ENCODE results near the gene PCNX3.
A peak's percentile ranks its signal among the peaks of the same experiment; 100 is the strongest.

The PCNX3 gene

GRCh38 chr11:65615229-65615949, at the start of gene PCNX3:
PCNX3 (plus strand) TSS chr11:65615776; CDS start chr11:65616312, 536 bp downstream.
- DNase-seq: peak; percentile 100

- no peak for DNase-seq
These were observed 46.2 kb upstream of the PCNX3 start for GRCh38 chr11:65569164-65569972.

DNA sequence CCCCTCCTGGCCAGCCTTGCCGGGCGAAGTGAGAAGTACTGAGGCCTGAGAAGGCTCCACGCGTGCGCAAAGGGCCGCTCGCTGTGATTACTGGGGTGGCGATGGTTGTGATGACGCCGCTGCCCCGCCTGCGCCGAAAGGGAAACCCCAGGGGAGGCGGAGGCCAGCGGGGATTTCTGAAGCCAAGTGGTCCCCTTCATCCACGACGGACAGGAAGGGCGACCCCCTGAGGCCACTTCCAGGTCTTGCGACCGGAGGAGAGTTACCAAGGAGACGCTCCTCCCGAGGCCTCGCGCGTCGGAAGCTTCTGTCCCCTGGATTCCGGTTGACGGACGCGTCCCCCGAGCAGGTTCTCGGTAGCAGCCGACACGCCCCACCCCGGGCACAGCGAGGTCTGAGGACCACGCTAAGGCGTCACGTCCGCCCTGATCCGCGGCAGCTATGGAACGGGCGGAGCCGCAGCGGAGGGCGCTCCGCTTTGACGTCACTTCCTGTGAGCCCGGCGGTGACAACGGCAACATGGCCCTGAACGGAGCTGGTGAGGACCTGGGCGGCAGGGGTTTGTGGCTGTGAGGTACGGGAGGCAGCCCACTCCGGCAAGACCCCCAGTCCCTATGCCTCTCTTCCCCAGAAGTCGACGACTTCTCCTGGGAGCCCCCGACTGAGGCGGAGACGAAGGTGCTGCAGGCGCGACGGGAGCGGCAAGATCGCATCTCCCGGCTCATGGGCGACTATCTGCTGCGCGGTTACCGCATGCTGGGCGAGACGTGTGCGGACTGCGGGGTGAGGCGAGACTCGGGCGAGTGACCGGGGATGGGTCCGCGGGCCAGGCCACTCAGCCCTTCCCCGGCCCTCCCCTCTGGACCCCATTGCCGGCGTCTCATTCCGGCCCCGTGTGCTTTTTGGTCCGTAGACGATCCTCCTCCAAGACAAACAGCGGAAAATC, 45.3 kb upstream of the PCNX3 start, which contains the start of gene ZNRD2:
Gene ZNRD2 (plus strand): TSS at position 505 of the 946 bp plus-strand sequence. CDS start 15 bp downstream, at position 520.
- DNase-seq: peak; percentile 97 to 98

GRCh38 chr11:65571420-65571819, 44.2 kb upstream of the PCNX3 start:
- no peak for DNase-seq

DNA sequence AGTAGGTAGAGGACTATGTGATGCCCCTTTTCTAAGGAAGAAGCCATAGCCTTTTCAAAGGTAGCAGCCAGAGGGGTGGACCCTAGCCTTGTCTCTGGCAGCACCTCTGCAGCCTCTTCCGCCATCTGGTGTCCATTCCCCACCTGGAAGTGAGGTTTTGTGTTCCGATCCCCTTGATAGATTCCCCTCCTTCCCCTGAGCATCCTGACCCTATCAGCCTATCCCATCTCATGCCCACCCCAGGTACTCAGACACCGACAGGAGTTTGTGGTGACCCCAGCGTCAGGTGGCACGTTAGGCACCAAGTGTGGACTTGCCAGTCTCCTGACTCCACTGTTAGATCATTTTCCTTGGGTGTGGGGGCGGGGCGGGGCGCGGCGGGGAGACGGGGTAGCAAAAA, 43.6 kb upstream of the PCNX3 start:
- DNase-seq: no peak

- peak; percentile 74 to 92 for DNase-seq
These were observed 43.1 kb upstream of the PCNX3 start, which contains the start of gene FAM89B for GRCh38 chr11:65572356-65573051. FAM89B (plus strand) TSS chr11:65572538; CDS start chr11:65572670, 132 bp downstream.

DNA sequence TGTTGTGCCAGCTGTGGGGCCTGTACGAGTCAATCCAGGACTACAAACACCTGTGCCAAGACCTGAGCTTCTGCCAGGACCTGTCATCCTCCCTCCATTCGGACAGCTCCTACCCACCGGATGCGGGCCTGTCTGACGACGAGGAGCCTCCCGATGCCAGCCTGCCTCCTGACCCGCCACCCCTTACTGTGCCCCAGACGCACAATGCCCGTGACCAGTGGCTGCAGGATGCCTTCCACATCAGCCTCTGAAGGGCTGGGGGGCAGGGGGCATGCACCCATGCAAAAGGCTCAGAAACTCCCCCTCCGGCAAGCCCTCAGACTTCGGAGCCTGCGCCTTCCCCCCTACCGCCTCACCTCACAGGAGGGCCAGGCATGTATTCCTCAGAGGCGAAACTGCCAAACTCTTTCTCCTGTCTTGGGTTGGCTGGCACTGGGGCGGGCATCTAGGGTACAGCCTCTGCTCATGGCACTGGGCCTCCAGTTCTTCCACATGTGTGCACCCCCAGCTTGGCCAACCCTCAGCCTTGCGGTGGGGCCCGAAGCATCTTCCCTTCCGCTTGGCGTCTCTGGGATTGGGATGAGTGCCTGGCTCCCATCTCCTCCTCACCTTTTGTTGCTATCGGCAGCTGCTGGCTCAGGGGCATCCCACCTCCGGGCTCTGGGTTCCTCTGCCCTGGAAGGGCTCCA, 42.0 kb upstream of the PCNX3 start:
- no peak for DNase-seq

- peak; percentile 97 to 98 for DNase-seq
These were observed 41.3 kb upstream of the PCNX3 start for GRCh38 chr11:65574109-65574810.

DNA sequence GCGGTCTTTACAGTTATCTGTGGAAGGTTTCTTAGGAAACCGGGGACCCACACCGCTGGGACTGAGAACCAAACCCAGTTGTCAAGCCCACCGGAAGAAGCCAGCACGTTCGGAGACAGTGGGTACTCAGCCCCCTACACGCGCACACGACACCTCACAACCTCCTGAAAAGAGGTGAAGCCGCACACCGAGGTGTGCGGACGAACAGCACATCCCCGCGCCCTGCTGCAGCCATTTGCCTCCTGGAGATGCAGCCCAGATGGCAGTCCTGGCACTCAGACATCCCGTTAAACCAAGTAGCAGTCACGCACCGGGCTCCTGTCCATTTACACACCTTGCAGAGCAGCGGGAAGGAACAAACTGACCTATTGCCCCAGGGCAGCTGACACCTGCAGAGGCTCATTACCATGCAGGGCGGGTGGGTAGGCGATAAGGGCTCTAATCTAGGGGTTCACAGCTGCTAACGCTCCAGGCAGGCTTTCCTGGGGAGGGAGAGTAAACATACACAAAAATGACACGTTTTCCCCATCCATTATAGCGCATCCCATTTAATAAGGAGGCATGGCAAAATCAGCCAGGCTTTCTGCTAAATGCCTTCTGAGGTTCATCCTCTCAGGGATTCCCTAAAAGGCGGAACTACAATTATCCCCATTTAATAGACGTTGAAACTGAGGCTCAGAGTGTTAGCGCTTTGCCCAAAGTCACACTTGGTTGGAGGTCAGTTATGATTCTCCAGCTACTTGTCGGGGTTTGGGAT, 40.6 kb upstream of the PCNX3 start:
- no peak for DNase-seq

- peak; percentile 74 to 85 for DNase-seq
These were observed 39.9 kb upstream of the PCNX3 start, which contains the start of gene EHBP1L1 for GRCh38 chr11:65575568-65576231. EHBP1L1 (plus strand) TSS chr11:65576053; CDS start chr11:65576303, 250 bp downstream.

DNA sequence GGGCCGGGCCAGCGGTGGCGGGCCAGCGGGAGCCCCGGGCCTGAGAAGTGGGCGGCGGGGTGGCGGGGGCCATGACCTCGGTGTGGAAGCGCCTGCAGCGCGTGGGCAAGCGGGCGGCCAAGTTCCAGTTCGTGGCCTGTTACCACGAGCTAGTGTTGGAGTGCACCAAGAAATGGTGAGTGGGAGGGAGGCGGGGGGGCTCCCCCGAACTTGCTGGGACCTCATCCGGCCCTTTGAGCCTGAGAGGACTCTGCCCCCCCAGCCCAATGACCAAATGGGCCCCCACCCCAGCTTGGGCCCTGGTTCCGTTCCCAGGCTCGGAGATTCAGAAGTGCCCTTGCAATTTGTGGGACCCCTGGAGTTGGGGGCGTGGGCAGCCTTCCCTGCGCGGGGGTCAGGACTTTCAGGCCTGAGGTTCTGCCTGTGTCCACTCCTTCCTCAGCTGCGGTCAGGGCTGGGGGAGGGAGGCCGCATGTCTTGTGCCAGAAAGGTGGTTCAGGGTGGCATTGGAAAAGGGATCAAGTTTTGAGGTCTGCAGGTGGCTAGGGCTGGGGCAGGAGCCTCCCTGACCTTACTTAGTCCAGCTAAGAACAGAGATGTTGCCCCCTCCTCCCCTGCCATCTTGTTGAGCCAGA, 39.2 kb upstream of the PCNX3 start:
- DNase-seq: peak; percentile 58 to 68

- peak; percentile 88 to 96 for DNase-seq
These were observed 38.5 kb upstream of the PCNX3 start for GRCh38 chr11:65576867-65577755.

DNA sequence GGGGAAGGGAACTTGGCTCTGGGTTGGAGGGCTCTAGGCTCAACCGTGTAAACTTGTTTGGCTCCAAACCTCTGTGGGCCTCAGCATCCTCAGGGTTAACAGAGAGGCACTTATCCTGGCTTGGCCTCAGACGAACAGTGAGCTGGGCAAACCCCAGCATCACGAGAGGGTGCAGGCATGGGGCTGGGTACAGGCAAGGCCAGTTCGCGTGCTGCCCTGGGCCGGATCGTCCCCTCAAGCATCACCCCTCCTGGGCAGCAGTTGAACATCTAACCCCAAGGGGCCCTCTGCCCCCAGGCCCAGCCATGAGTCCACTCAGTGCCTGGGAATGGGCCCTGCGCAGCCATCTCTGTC, 37.8 kb upstream of the PCNX3 start:
- no peak for DNase-seq

- DNase-seq: no peak
These were observed 37.4 kb upstream of the PCNX3 start for GRCh38 chr11:65578134-65578533.

GRCh38 chr11:65578667-65579066, 36.9 kb upstream of the PCNX3 start:
- no peak for DNase-seq

DNA sequence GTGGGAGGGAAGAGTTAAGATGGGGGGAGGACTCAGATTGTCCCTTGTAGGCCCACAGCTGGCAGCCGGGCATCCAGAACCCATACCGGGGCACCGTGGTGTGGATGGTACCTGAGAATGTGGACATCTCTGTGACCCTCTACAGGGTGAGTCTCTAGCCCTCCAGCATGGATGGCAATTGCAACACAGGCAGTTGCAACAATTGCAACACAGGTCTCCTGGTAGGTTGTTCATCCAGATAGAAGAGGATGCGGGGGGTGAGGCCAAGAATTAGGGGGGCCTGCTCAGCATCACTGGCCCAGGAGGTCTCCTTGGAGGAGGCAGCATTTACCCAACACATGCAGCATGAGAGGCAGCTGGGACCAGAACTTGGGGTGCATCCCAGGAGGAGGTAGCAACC, 36.3 kb upstream of the PCNX3 start:
- no peak for DNase-seq

- DNase-seq: no peak
These were observed 35.4 kb upstream of the PCNX3 start for GRCh38 chr11:65580031-65580692.

Data from inflammatory macrophage treated with lipopolysaccharide for 1 hour (primary cell).